GM12864 (cell line): ENCODE results near the gene PLEKHG5.
"Not testable (repeated sequence)": the region's sequence is repeated elsewhere in the genome, so short reads cannot be mapped to it uniquely, and the experiment has no call there.

ENCODE experiments used
- DNase-seq: peaks from one replicate; pipeline ENCODE4 v3.0.0-alpha.2; 2011; ENCODE audit warnings: low read depth
- H3K4me3 ChIP-seq: 2 replicates; pipeline ENCODE4 v1.5.1; 2011; ENCODE audit warnings: mild to moderate bottlenecking, low read depth, low read length, control low read depth
- CTCF ChIP-seq: IDR thresholded peaks from 2 replicates; pipeline ENCODE4 v1.5.1; 2011; ENCODE audit warnings: low read depth, mild to moderate bottlenecking, moderate library complexity, low read length, control low read depth, inconsistent platforms; ENCODE audit errors: missing control alignments

PLEKHG5 gene

DNA sequence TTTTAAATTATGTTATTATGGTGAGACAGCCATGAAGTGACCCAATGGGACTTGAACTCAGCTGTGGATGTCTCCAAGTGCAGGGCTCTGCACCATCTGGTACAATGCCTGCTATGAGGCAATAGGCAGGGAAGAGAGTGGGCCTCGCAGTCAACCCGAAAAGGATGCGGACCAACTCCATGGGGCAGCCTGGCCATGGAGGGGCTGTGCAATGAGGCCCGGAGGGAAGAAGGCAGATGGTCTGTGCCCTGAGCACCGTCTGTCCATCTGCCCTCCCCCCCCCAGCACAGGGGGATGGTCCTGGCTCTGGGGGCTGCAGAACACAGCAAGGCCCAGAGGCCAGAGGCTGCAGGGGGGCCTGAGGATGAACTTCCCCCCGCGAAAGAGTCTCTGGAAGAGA lies 49.9 kb downstream of the PLEKHG5 start:
- H3K4me3 ChIP-seq: no peak overlapping the region
- TF ChIP-seq CTCF: no peak
- DNase-seq: no peak

GRCh38 chr1:6440198-6441126 lies 51.0 kb downstream of the PLEKHG5 start:
- peak; percentile 16 for TF ChIP-seq CTCF
- no peak overlapping the region; the same call in 1 of the 2 replicates for H3K4me3 ChIP-seq
- DNase-seq: no peak

GRCh38 chr1:6438047-6438525 lies 53.4 kb downstream of the PLEKHG5 start:
- no peak overlapping the region for H3K4me3 ChIP-seq
- no peak for DNase-seq
- TF ChIP-seq CTCF: peak; percentile 97

GRCh38 chr1:6437012-6437700 lies 54.3 kb downstream of the PLEKHG5 start:
- DNase-seq, H3K4me3 ChIP-seq: not testable (repeated sequence)
- TF ChIP-seq CTCF: peak; percentile 24

- not testable (repeated sequence) for H3K4me3 ChIP-seq, DNase-seq
Measured at GRCh38 chr1:6436277-6436676, 55.2 kb downstream of the PLEKHG5 start.

- DNase-seq: no peak
- TF ChIP-seq CTCF: no peak
- no peak overlapping the region for H3K4me3 ChIP-seq
Measured at GRCh38 chr1:6435547-6435946, 55.9 kb downstream of the PLEKHG5 start.

DNA sequence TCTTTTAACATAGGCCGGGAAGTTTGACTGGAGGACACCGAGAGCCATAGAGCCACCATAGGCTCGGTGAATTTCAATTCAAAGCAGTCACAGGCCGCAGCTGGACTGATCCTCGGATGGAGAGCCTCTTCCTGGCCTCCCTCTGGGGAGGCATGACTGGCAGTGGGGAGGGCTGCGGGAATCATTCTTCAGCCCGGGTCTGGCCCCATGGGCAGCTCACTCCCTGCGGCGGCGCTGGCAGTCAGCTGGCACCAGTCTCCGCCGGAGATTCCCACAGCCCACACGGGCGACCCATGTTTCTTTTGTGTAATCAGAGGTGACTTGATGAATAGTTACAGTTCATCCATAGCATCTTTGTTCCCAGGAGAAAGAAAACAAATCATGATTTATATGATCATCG lies 56.3 kb downstream of the PLEKHG5 start:
- no peak for TF ChIP-seq CTCF
- no peak overlapping the region for H3K4me3 ChIP-seq
- no peak for DNase-seq
